ENCODE results near the gene ZNF521.
"Not testable (repeated sequence)": the region's sequence is repeated elsewhere in the genome, so short reads cannot be mapped to it uniquely, and the experiment has no call there.

The ZNF521 gene

GRCh38 chr18:25289001-25289631 is 62.9 kb downstream of the ZNF521 start:
- no peak for DNase-seq (ENCODE audit: low read depth)

- no peak for DNase-seq (ENCODE audit: low read depth)
Measured at GRCh38 chr18:25288340-25288938, 63.5 kb downstream of the ZNF521 start.

- no peak for DNase-seq (ENCODE audit: low read depth)
Measured at GRCh38 chr18:25287106-25287505, 64.9 kb downstream of the ZNF521 start.

GRCh38 chr18:25284861-25285550 is 67.0 kb downstream of the ZNF521 start:
- no peak for DNase-seq (ENCODE audit: low read depth)

- DNase-seq (ENCODE audit: low read depth), result no peak
Measured at GRCh38 chr18:25284281-25284680, 67.7 kb downstream of the ZNF521 start.

GRCh38 chr18:25283781-25284180 is 68.2 kb downstream of the ZNF521 start:
- DNase-seq (ENCODE audit: low read depth), result no peak

- no peak for DNase-seq (ENCODE audit: low read depth)
Measured at GRCh38 chr18:25282896-25283703, 68.9 kb downstream of the ZNF521 start.

GRCh38 chr18:25282282-25282681 is 69.7 kb downstream of the ZNF521 start:
- no peak for DNase-seq (ENCODE audit: low read depth)

GRCh38 chr18:25281556-25281955 is 70.4 kb downstream of the ZNF521 start:
- DNase-seq (ENCODE audit: low read depth), result no peak

GRCh38 chr18:25279961-25280360 is 72.0 kb downstream of the ZNF521 start:
- no peak for DNase-seq (ENCODE audit: low read depth)

- no peak for DNase-seq (ENCODE audit: low read depth)
Measured at GRCh38 chr18:25279556-25279955, 72.4 kb downstream of the ZNF521 start.

GRCh38 chr18:25279133-25279532 is 72.8 kb downstream of the ZNF521 start:
- DNase-seq (ENCODE audit: low read depth), result no peak

- no peak for DNase-seq (ENCODE audit: low read depth)
Measured at GRCh38 chr18:25278394-25278793, 73.6 kb downstream of the ZNF521 start.

GRCh38 chr18:25275412-25276001 is 76.5 kb downstream of the ZNF521 start:
- DNase-seq (ENCODE audit: low read depth), result no peak

- DNase-seq (ENCODE audit: low read depth), result no peak
Measured at GRCh38 chr18:25274926-25275325, 77.0 kb downstream of the ZNF521 start.

- not testable (repeated sequence) for DNase-seq (ENCODE audit: low read depth)
Measured at GRCh38 chr18:25266931-25267527, 84.9 kb downstream of the ZNF521 start.

- no peak for DNase-seq (ENCODE audit: low read depth)
Measured at GRCh38 chr18:25262920-25263319, 89.0 kb downstream of the ZNF521 start.

- DNase-seq (ENCODE audit: low read depth), result no peak
Measured at GRCh38 chr18:25261768-25262167, 90.2 kb downstream of the ZNF521 start.

GRCh38 chr18:25256439-25256838 is 95.5 kb downstream of the ZNF521 start:
- DNase-seq (ENCODE audit: low read depth), result no peak

GRCh38 chr18:25253779-25254178 is 98.2 kb downstream of the ZNF521 start:
- DNase-seq (ENCODE audit: low read depth), result no peak

- no peak for DNase-seq (ENCODE audit: low read depth)
Measured at GRCh38 chr18:25253136-25253535, 98.8 kb downstream of the ZNF521 start.

- no peak for DNase-seq (ENCODE audit: low read depth)
Measured at GRCh38 chr18:25251068-25251467, 100.9 kb downstream of the ZNF521 start.
